ENCODE data around the gene TCF25.
"Not testable (repeated sequence)": the region's sequence is repeated elsewhere in the genome, so short reads cannot be mapped to it uniquely, and the experiment has no call there.

GRCh38 chr16:89834813-89835363, 38.5 kb upstream of the TCF25 start:
- TF ChIP-seq POLR2A (IDR thresholded peaks at IDR 0.05; ENCODE audit: low read depth, low read length); TAF1 (IDR thresholded peaks at IDR 0.05; ENCODE audit: borderline replicate concordance, low read depth, low read length); POLR2AphosphoS5 (IDR thresholded peaks at IDR 0.05; ENCODE audit: low read depth, low read length): not testable (repeated sequence)
